ENCODE data around the gene TRIM65.
A peak's percentile ranks its signal among the peaks of the same experiment; 100 is the strongest.

Gene TRIM65

GRCh38 chr17:75915268-75915667 lies 18.5 kb upstream of the TRIM65 start:
- no peak for DNase-seq

GRCh38 chr17:75914643-75915267 lies 18.0 kb upstream of the TRIM65 start:
- DNase-seq = no peak

- DNase-seq = no peak
Measured at GRCh38 chr17:75913537-75914210, 16.9 kb upstream of the TRIM65 start.

- DNase-seq = peak; percentile 37
Measured at GRCh38 chr17:75910699-75911098, 13.9 kb upstream of the TRIM65 start.

GRCh38 chr17:75909812-75910274 lies 13.1 kb upstream of the TRIM65 start:
- peak; percentile 68 for DNase-seq

GRCh38 chr17:75909051-75909811 lies 12.5 kb upstream of the TRIM65 start:
- DNase-seq = peak; percentile 81

- peak; percentile 89 for DNase-seq
Measured at GRCh38 chr17:75908201-75908600, 11.4 kb upstream of the TRIM65 start.

GRCh38 chr17:75906143-75906884 lies 9.6 kb upstream of the TRIM65 start:
- no peak for DNase-seq

- DNase-seq = peak; percentile 79
Measured at GRCh38 chr17:75904749-75905521, 8.2 kb upstream of the TRIM65 start, which contains the start of gene MRPL38. Gene MRPL38 (minus strand): TSS chr17:75904884. CDS start chr17:75904875, 9 bp downstream.

GRCh38 chr17:75902406-75902805 lies 5.7 kb upstream of the TRIM65 start:
- no peak for DNase-seq

- DNase-seq = no peak
Measured at GRCh38 chr17:75901727-75902126, 5.0 kb upstream of the TRIM65 start.

GRCh38 chr17:75900691-75901533 lies 4.2 kb upstream of the TRIM65 start:
- no peak for DNase-seq

- DNase-seq = no peak
Measured at GRCh38 chr17:75899767-75900468, 3.2 kb upstream of the TRIM65 start.

GRCh38 chr17:75899353-75899752 lies 2.6 kb upstream of the TRIM65 start:
- DNase-seq = no peak

- DNase-seq = no peak
Measured at GRCh38 chr17:75898791-75899190, 2.0 kb upstream of the TRIM65 start.

- DNase-seq = no peak
Measured at GRCh38 chr17:75898065-75898464, 1.3 kb upstream of the TRIM65 start.

- DNase-seq = no peak
Measured at GRCh38 chr17:75897160-75898019, 639 bp upstream of the TRIM65 start.

GRCh38 chr17:75895370-75896155 lies 1.2 kb downstream of the TRIM65 start:
- DNase-seq = no peak

Data from DMS79 (cell line).